IMR-90 (cell line): ENCODE data around the gene ITGA1. TPM values are rescaled to one million over a fixed set of nuclear protein-coding genes. Genes with fewer than 3 reads are reported as not detected.

ENCODE experiments used
- ATAC-seq: fragments of 200-7000 bp; cut with Tn5 transposase; 2 replicates; pipeline ENCODE4 v1.9.1; 2020; ENCODE audit warnings: low read depth, mild to moderate bottlenecking, moderate library complexity
- BruUV-seq: library from RNA; stranded (reverse); fragments of 400-500 nt; replicated peaks from 2 replicates; lab custom pipeline; 2021; lab: Mats Ljungman, UMichigan
- CTCF ChIA-PET: fragments of 300-600 bp; formaldehyde crosslinking; extraction: SDS; loops from one replicate; lab custom pipeline; 2021; ENCODE audit warnings: antibody characterized with exemption; lab: Yijun Ruan, JAX
- POLR2A ChIA-PET: fragments of 300-600 bp; sonication (Branson Sonifier 250); formaldehyde crosslinking; loops from one replicate; lab custom pipeline; 2022; ENCODE audit warnings: antibody characterized with exemption; ENCODE audit not compliant: unreplicated experiment; lab: Charles Lee
- DNase-seq: peaks from one replicate; pipeline ENCODE4 v3.0.0; 2013
- H2AFZ ChIP-seq: replicated peaks from 2 replicates; pipeline ENCODE3; 2013; ENCODE audit warnings: low read length, mild to moderate bottlenecking; ENCODE audit not compliant: poor library complexity
- H2AK5ac ChIP-seq: 2 replicates; pipeline ENCODE4 v1.6.1; 2013; ENCODE audit warnings: low read depth, low read length, inconsistent platforms
- H2AK9ac ChIP-seq: replicated peaks from 2 replicates; pipeline ENCODE3; 2013; ENCODE audit warnings: mild to moderate bottlenecking, low read depth, low read length, moderate library complexity; ENCODE audit not compliant: poor library complexity
- H2BK120ac ChIP-seq: 2 replicates; pipeline ENCODE4 v1.6.1; 2013; ENCODE audit warnings: low read depth, low read length, inconsistent platforms
- H2BK15ac ChIP-seq: 3 replicates; pipeline ENCODE4 v1.6.1; 2013; ENCODE audit warnings: low read depth, low read length, inconsistent platforms
- H2BK20ac ChIP-seq: 2 replicates; pipeline ENCODE4 v1.6.1; 2013; ENCODE audit warnings: low read depth, mild to moderate bottlenecking, inconsistent platforms, low read length, moderate library complexity
- H2BK5ac ChIP-seq: 2 replicates; pipeline ENCODE4 v1.6.1; 2013; ENCODE audit warnings: mild to moderate bottlenecking, low read depth, low read length, inconsistent platforms; ENCODE audit not compliant: poor library complexity, severe bottlenecking
- H3K14ac ChIP-seq: replicated peaks from 2 replicates; pipeline ENCODE4 v1.6.1; 2013; ENCODE audit warnings: low read depth, low read length, inconsistent platforms
- H3K18ac ChIP-seq: 2 replicates; pipeline ENCODE4 v1.6.1; 2013; ENCODE audit warnings: low read depth, low read length, control low read depth
- H3K23ac ChIP-seq: 2 replicates; pipeline ENCODE4 v1.6.1; 2013; ENCODE audit warnings: low read depth, low read length, inconsistent platforms
- H3K27ac ChIP-seq: 2 replicates; pipeline ENCODE4 v1.5.1; 2013; ENCODE audit warnings: mild to moderate bottlenecking, control low read depth, low read length; ENCODE audit not compliant: insufficient read depth
- H3K27me3 ChIP-seq: 2 replicates; pipeline ENCODE4 v1.6.1; 2013; ENCODE audit warnings: low read length; ENCODE audit not compliant: control insufficient read depth, insufficient read depth
- H3K36me3 ChIP-seq: 2 replicates; pipeline ENCODE4 v1.6.1; 2013; ENCODE audit warnings: low read length, mixed read lengths; ENCODE audit not compliant: control insufficient read depth, insufficient read depth
- H3K4ac ChIP-seq: 2 replicates; pipeline ENCODE4 v1.6.1; 2013; ENCODE audit warnings: low read depth, low read length, inconsistent platforms
- H3K4me1 ChIP-seq: 2 replicates; pipeline ENCODE4 v1.6.1; 2013; ENCODE audit warnings: low read length, mixed read lengths; ENCODE audit not compliant: control insufficient read depth, insufficient read depth
- H3K4me2 ChIP-seq: 2 replicates; pipeline ENCODE4 v1.6.1; 2013; ENCODE audit warnings: low read depth, mild to moderate bottlenecking, control low read depth, low read length, moderate library complexity
- H3K4me3 ChIP-seq: 2 replicates; pipeline ENCODE4 v1.5.1; 2013; ENCODE audit warnings: low read depth, mild to moderate bottlenecking, control low read depth, low read length, moderate library complexity; ENCODE audit not compliant: insufficient read depth
- H3K56ac ChIP-seq: 2 replicates; pipeline ENCODE4 v1.6.1; 2013; ENCODE audit warnings: low read length, inconsistent platforms; ENCODE audit not compliant: insufficient read depth; ENCODE audit errors: extremely low read depth
- H3K79me1 ChIP-seq, 2 experiments: 2 replicates each; pipeline ENCODE4 v1.6.1; 2013; ENCODE audit warnings: low read length in 2 of 2, inconsistent platforms in 1 of 2, low read depth in 1 of 2
- H3K9ac ChIP-seq: 2 replicates; pipeline ENCODE4 v1.6.1; 2013; ENCODE audit warnings: low read depth, low read length, control low read depth
- H3K9me1 ChIP-seq: 2 replicates; pipeline ENCODE4 v1.6.1; 2013; ENCODE audit warnings: low read length, inconsistent platforms; ENCODE audit not compliant: insufficient read depth
- H3K9me3 ChIP-seq: 2 replicates; pipeline ENCODE4 v1.6.1; 2013; ENCODE audit warnings: low read length; ENCODE audit not compliant: control insufficient read depth, insufficient read depth
- H4K20me1 ChIP-seq: 2 replicates; pipeline ENCODE4 v1.6.1; 2013; ENCODE audit warnings: low read length, inconsistent platforms; ENCODE audit not compliant: insufficient read depth
- H4K5ac ChIP-seq: 2 replicates; pipeline ENCODE4 v1.6.1; 2013; ENCODE audit warnings: mild to moderate bottlenecking, low read depth, low read length, control low read depth
- H4K8ac ChIP-seq, 2 experiments: 2 replicates each; pipeline ENCODE4 v1.6.1; 2013; ENCODE audit warnings: low read depth in 2 of 2, low read length in 2 of 2, control low read depth in 1 of 2, inconsistent platforms in 1 of 2
- H4K91ac ChIP-seq: 2 replicates; pipeline ENCODE4 v1.6.1; 2013; ENCODE audit warnings: low read depth, low read length, inconsistent platforms; ENCODE audit not compliant: insufficient read depth
- BHLHE40 ChIP-seq: fragments of 150-350 bp; IDR thresholded peaks from 2 replicates; pipeline ENCODE4 v1.6.1; 2016; ENCODE audit warnings: mild to moderate bottlenecking, low read depth, low read length
- CEBPB ChIP-seq: IDR thresholded peaks from 2 replicates; pipeline ENCODE4 v1.6.1; 2012; ENCODE audit warnings: low read depth, low read length, improper control_type of control experiment
- CHD1 ChIP-seq: IDR thresholded peaks from 2 replicates; pipeline ENCODE4 v1.6.1; 2012; ENCODE audit warnings: low read depth, low read length, improper control_type of control experiment
- CTCF ChIP-seq: conservative IDR thresholded peaks from 2 replicates; pipeline ENCODE4 v1.5.1; 2012; ENCODE audit warnings: mild to moderate bottlenecking, low read depth, low read length, improper control_type of control experiment
- FOS ChIP-seq: fragments of 150-350 bp; IDR thresholded peaks from 2 replicates; pipeline ENCODE4 v1.6.1; 2016; ENCODE audit warnings: low read depth, low read length
- MAFK ChIP-seq: IDR thresholded peaks from 2 replicates; pipeline ENCODE4 v1.6.1; 2012; ENCODE audit warnings: low read depth, low read length, improper control_type of control experiment
- MXI1 ChIP-seq: IDR thresholded peaks from 2 replicates; pipeline ENCODE4 v1.6.1; 2012; ENCODE audit warnings: low read depth, mild to moderate bottlenecking, low read length, moderate library complexity, borderline replicate concordance
- POLR2A ChIP-seq: IDR thresholded peaks from 2 replicates; pipeline ENCODE4 v1.6.1; 2012; ENCODE audit warnings: mild to moderate bottlenecking, low read depth, low read length
- RAD21 ChIP-seq: IDR thresholded peaks from 2 replicates; pipeline ENCODE4 v1.6.1; 2012; ENCODE audit warnings: low read length, improper control_type of control experiment
- RCOR1 ChIP-seq: IDR thresholded peaks from 2 replicates; pipeline ENCODE4 v1.6.1; 2012; ENCODE audit warnings: mild to moderate bottlenecking, low read length, improper control_type of control experiment; ENCODE audit not compliant: insufficient replicate concordance
- RFX5 ChIP-seq: IDR thresholded peaks from 2 replicates; pipeline ENCODE4 v1.8.0; 2012; ENCODE audit warnings: low read depth, mild to moderate bottlenecking, low read length, moderate library complexity
- WGBS, 2 experiments: methylation state at CpG; one replicate each; pipeline versions ENCODE4 v1.1.5 to v1.1.7; 2013; ENCODE audit warnings: missing lambda C conversion rate in 2 of 2; ENCODE audit not compliant: insufficient read length in 1 of 2; ENCODE audit errors: extremely low coverage in 2 of 2; 5-methylcytosine and 5-hydroxymethylcytosine counted together
- dilution Hi-C: fragments of 300-500 bp; cut with HindIII; formaldehyde crosslinking; loops from one replicate; pipeline ENCODE4 v1.14.3; 2018; ENCODE audit warnings: low sequenced_read_pairs; ENCODE audit not compliant: unreplicated experiment
- in situ Hi-C: fragments of 300-500 bp; cut with MboI; formaldehyde crosslinking; loops from 3 replicates; pipeline ENCODE4 v1.14.3; 2019; ENCODE audit warnings: low sequenced_read_pairs, inconsistent platforms, mixed read lengths
- intact Hi-C: fragments of 100-400 bp; cut with micrococcal nuclease; formaldehyde crosslinking; loops from 2 replicates; pipeline ENCODE4 v1.10.0; 2022
- polyA plus RNA-seq, 3 experiments: library from polyadenylated mRNA; depleted of rRNA; stranded (reverse); fragments of >200 nt; gene quantifications; 2 replicates each; pipeline ENCODE4 v1.2.3, GENCODE V29; 2012; ENCODE audit warnings: low replicate concordance in 1 of 3
- total RNA-seq: library from RNA; depleted of rRNA; stranded (reverse); fragments of >200 nt; gene quantifications from 2 replicates; pipeline ENCODE4 v1.2.3, GENCODE V29; 2012
- TF ChIP-seq, protein P1 (sequence below): fragments of 150-350 bp; IDR thresholded peaks from 2 replicates; pipeline ENCODE4 v1.6.1; 2016; ENCODE audit warnings: low read depth, mild to moderate bottlenecking, low read length, moderate library complexity, borderline replicate concordance
- TF ChIP-seq, protein P2 (sequence below): fragments of 150-350 bp; IDR thresholded peaks from 2 replicates; pipeline ENCODE4 v1.6.1; 2017; ENCODE audit warnings: mild to moderate bottlenecking, antibody characterized with exemption, low read length, low read depth

Gene ITGA1
- total and polyA plus RNA-seq, 2 of the 4 experiments (the other 2 are of a cell fraction) = 22.3 to 95.2 TPM

DNA sequence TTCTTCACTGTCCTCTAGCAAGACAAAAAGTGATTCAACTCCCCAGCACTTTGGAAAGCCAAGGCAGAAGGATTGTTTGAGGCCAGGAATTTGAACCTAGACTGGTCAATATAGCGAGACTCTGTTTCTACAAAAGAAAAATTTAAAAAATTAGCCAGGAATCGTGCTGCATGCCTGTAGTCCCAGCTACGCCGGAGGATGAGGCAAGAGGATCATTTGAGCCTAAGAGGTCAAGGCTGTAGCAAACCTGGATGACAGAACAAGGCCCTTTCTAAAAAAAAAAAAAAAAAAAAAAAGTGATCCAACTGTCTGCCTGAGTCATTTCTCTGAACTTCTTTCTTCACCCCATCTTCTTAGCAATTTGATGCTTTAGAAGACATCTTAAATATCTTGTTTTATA lies 213.8 kb downstream of the ITGA1 start (continued):
- TF ChIP-seq, protein P1, sequence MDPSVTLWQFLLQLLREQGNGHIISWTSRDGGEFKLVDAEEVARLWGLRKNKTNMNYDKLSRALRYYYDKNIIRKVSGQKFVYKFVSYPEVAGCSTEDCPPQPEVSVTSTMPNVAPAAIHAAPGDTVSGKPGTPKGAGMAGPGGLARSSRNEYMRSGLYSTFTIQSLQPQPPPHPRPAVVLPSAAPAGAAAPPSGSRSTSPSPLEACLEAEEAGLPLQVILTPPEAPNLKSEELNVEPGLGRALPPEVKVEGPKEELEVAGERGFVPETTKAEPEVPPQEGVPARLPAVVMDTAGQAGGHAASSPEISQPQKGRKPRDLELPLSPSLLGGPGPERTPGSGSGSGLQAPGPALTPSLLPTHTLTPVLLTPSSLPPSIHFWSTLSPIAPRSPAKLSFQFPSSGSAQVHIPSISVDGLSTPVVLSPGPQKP = no peak
- no peak for TF ChIP-seq MAFK

DNA sequence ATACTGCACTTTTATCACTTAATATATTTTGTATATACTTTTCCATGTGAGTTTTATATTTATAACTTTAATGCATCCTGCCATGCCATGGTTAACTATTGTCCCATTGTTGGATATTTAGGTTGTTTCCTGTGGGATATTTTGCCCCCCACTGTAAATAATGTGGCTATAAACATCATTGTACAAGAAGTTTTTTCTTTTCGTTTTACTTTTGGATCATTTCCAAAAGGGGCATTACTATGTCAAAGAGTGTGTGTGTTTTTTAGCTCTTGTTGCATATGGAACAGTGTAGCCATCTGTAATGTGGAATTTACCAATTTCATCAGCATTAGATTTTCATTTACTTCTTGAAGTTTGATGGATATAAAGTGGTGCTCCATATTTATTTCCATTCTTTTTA lies 214.8 kb downstream of the ITGA1 start:
- Histone ChIP-seq H3K36me3 (peaks cover 3% of the 10 kb centered on the region; the same call in 1 of the 2 replicates), H2AK5ac (no peak overlapping the region), H2BK120ac (no peak overlapping the region), H2AFZ (no peak overlapping the region), H3K4me3 (no peak overlapping the region), H3K4me1 (peaks cover 23% of the 10 kb centered on the region), H3K79me1 (peaks cover 7 to 51% of the 10 kb centered on the region in 2 experiments), H4K91ac (no peak overlapping the region), H2BK15ac (no peak overlapping the region), H3K4me2 (no peak overlapping the region), H3K9me3 (no peaks in the 10 kb centered on the region), H4K8ac (no peak overlapping the region), H3K18ac (no peak overlapping the region), H2BK20ac (no peak overlapping the region), H3K27me3 (no peaks in the 10 kb centered on the region), H3K56ac (no peak overlapping the region), H3K9ac (no peak overlapping the region), H3K23ac (no peak overlapping the region), H3K27ac (no peak overlapping the region), H4K20me1 (peaks cover 2% of the 10 kb centered on the region; the same call in 1 of the 2 replicates), H3K14ac (no peak overlapping the region), H4K5ac (no peak overlapping the region), H2BK5ac (no peak overlapping the region), H2AK9ac (no peak overlapping the region), H3K4ac (no peak overlapping the region), H3K9me1 (peaks cover 12% of the 10 kb centered on the region; the same call in 1 of the 2 replicates)
- intact Hi-C loops (no loop called here), dilution Hi-C loops (no loop called here), in situ Hi-C loops (no loop called here)
- CTCF ChIA-PET = no interaction called here
- DNase-seq (no peak), ATAC-seq (no peak)
- POLR2A ChIA-PET = no interaction called here
- BruUV-seq = no TSS peak
- no CpG with 5 or more reads among the region's 1 CpG for WGBS, 2 experiments
- TF ChIP-seq CEBPB (no peak), CHD1 (no peak), RCOR1 (no peak), BHLHE40 (no peak), POLR2A (no peak), MAFK (no peak), MXI1 (no peak), RAD21 (no peak), FOS (no peak), CTCF (no peak), RFX5 (no peak)
- TF ChIP-seq, protein P1 = no peak
- TF ChIP-seq, protein P2, sequence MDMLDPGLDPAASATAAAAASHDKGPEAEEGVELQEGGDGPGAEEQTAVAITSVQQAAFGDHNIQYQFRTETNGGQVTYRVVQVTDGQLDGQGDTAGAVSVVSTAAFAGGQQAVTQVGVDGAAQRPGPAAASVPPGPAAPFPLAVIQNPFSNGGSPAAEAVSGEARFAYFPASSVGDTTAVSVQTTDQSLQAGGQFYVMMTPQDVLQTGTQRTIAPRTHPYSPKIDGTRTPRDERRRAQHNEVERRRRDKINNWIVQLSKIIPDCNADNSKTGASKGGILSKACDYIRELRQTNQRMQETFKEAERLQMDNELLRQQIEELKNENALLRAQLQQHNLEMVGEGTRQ = no peak
